K562 (cell line): ENCODE measurements around the gene SLX9. TPM values are rescaled to one million over a fixed set of nuclear protein-coding genes. Genes with fewer than 3 reads are reported as not detected.

Source experiments
- ATAC-seq: fragments of 200-7000 bp; cut with Tn5 transposase; 3 replicates; pipeline ENCODE4 v1.9.1; 2020; ENCODE audit warnings: moderate library complexity
- BruUV-seq: library from RNA; stranded (reverse); fragments of 400-500 nt; replicated peaks from 2 replicates; lab custom pipeline; 2021; lab: Mats Ljungman, UMichigan
- CTCF ChIA-PET: fragments of 300-600 bp; formaldehyde crosslinking; extraction: SDS; loops from one replicate; lab custom pipeline; 2021; ENCODE audit warnings: low intra/inter-chr PET ratio; lab: Yijun Ruan, JAX
- POLR2A ChIA-PET: fragments of 300-600, 350-650 bp; sonication (Branson Sonifier 250); formaldehyde crosslinking; extraction: SDS; loops from one replicate; lab custom pipeline; 2021; ENCODE audit warnings: antibody characterized with exemption, inconsistent platforms; lab: Yijun Ruan, JAX
- DNase-seq, 4 experiments: peaks; one replicate each; pipeline versions ENCODE4 v3.0.0 to v3.0.0-alpha.2; 2011 to 2018; ENCODE audit warnings: low spot score in 3 of 4, mixed read lengths in 3 of 4; ENCODE audit errors: extremely low read depth in 1 of 4
- FAIRE-seq: peaks from 2 replicates; lab custom pipeline; 2011; peaks lifted over from hg19 to GRCh38; lab: Jason Lieb, UNC
- H2AFZ ChIP-seq: 2 replicates; pipeline ENCODE4 v1.6.0; 2011; ENCODE audit warnings: low read depth, low read length, control low read depth, inconsistent platforms
- H3K27ac ChIP-seq: fragments of 200-600 bp; 3 replicates; pipeline ENCODE4 v1.8.0; 2011; ENCODE audit warnings: low read depth, mild to moderate bottlenecking, control low read depth, inconsistent platforms, low read length, moderate library complexity, mixed read lengths; ENCODE audit errors: extremely low read depth
- H3K27me3 ChIP-seq, 2 experiments: fragments of 300-600 bp in 1 of 2; 2 replicates in 1 of 2; 3 replicates in 1 of 2; pipeline versions ENCODE4 v1.6.0 to v1.8.0; 2011; ENCODE audit warnings: inconsistent platforms in 2 of 2, low read length in 2 of 2, mild to moderate bottlenecking in 1 of 2, mixed read lengths in 1 of 2, moderate library complexity in 1 of 2; ENCODE audit not compliant: control insufficient read depth in 2 of 2, insufficient read depth in 2 of 2
- H3K36me3 ChIP-seq: fragments of 300-600 bp; 3 replicates; pipeline ENCODE4 v1.8.0; 2011; ENCODE audit warnings: mild to moderate bottlenecking, low read length, inconsistent platforms; ENCODE audit not compliant: control insufficient read depth, insufficient read depth
- H3K4me1 ChIP-seq, 2 experiments: fragments of 200-600 bp in 1 of 2; replicated peaks in 1 of 2; 2 replicates in 1 of 2; 3 replicates in 1 of 2; pipeline versions ENCODE4 v1.5.1 to v1.8.0; 2011; ENCODE audit warnings: inconsistent platforms in 2 of 2, low read length in 2 of 2, mild to moderate bottlenecking in 1 of 2, mixed read lengths in 1 of 2, moderate library complexity in 1 of 2; ENCODE audit not compliant: control insufficient read depth in 2 of 2, insufficient read depth in 2 of 2
- H3K4me2 ChIP-seq: 2 replicates; pipeline ENCODE4 v1.6.1; 2011; ENCODE audit warnings: low read length, control low read depth, inconsistent platforms, mixed read lengths; ENCODE audit not compliant: insufficient read depth
- H3K4me3 ChIP-seq: fragments of 200-600 bp; sonication (generic), shearing (Covaris generic); 2 replicates; pipeline ENCODE4 v1.5.1; 2016; ENCODE audit warnings: control low read depth, inconsistent platforms
- H3K79me2 ChIP-seq: fragments of 200-600 bp; 3 replicates; pipeline ENCODE4 v1.8.0; 2011; ENCODE audit warnings: low read length, inconsistent platforms; ENCODE audit not compliant: control insufficient read depth, insufficient read depth
- H3K9ac ChIP-seq, 2 experiments: 2 replicates each; pipeline versions ENCODE4 v1.6.0 to v1.6.1; 2011; ENCODE audit warnings: low read depth in 2 of 2, low read length in 2 of 2, control low read depth in 1 of 2, inconsistent platforms in 1 of 2, mild to moderate bottlenecking in 1 of 2, mixed read lengths in 1 of 2; ENCODE audit not compliant: insufficient read depth in 1 of 2
- H3K9me1 ChIP-seq: one replicate; pipeline ENCODE4 v1.6.0; 2011; ENCODE audit warnings: inconsistent platforms, mild to moderate bottlenecking, low read length, moderate library complexity; ENCODE audit not compliant: control insufficient read depth, insufficient read depth
- H3K9me3 ChIP-seq: replicated peaks from 2 replicates; pipeline ENCODE4 v1.5.1; 2011; ENCODE audit warnings: low read depth, low read length, inconsistent platforms; ENCODE audit not compliant: control insufficient read depth, insufficient read depth
- H4K20me1 ChIP-seq: replicated peaks from 2 replicates; pipeline ENCODE4 v1.6.1; 2011; ENCODE audit warnings: low read length, inconsistent platforms, mixed read lengths; ENCODE audit not compliant: control insufficient read depth, insufficient read depth
- ARID4B ChIP-seq: sonication (generic); formaldehyde crosslinking; IDR thresholded peaks from 2 replicates; pipeline ENCODE4 v1.8.0; 2022; ENCODE audit warnings: mild to moderate bottlenecking, missing genetic modification reagents
- BRD9 ChIP-seq: fragments of 450-650 bp; IDR thresholded peaks from 2 replicates; pipeline ENCODE4 v1.6.1; 2018; ENCODE audit warnings: low read depth; ENCODE audit not compliant: partially characterized antibody
- EHMT2 ChIP-seq: fragments of 450-650 bp; IDR thresholded peaks from 2 replicates; pipeline ENCODE4 v1.6.1; 2018; ENCODE audit warnings: antibody characterized with exemption
- HMBOX1 ChIP-seq: sonication (generic); IDR thresholded peaks from 2 replicates; pipeline ENCODE4 v1.6.1; 2016
- HMG20B ChIP-seq: fragments of 250-450 bp; sonication (Bioruptor Pico); IDR thresholded peaks from 2 replicates; pipeline ENCODE4 v1.5.0; 2021; ENCODE audit warnings: mild to moderate bottlenecking
- KDM1A ChIP-seq, 2 experiments: fragments of 450-650 bp; IDR thresholded peaks; 2 replicates each; pipeline ENCODE4 v1.6.1; 2016; ENCODE audit warnings: mild to moderate bottlenecking in 2 of 2
- MCM3 ChIP-seq: fragments of 450-650 bp; IDR thresholded peaks from 2 replicates; pipeline ENCODE4 v1.6.1; 2016
- POU5F1 ChIP-seq: fragments of 150-350 bp; IDR thresholded peaks from 2 replicates; pipeline ENCODE4 v1.6.1; 2014; ENCODE audit warnings: borderline replicate concordance, low read length, low read depth, mild to moderate bottlenecking; ENCODE audit not compliant: partially characterized antibody
- TRIM25 ChIP-seq: fragments of 450-650 bp; IDR thresholded peaks from 2 replicates; pipeline ENCODE4 v1.7.0; 2016; ENCODE audit warnings: borderline replicate concordance
- ZBTB34 ChIP-seq: fragments of 250-450 bp; sonication (Bioruptor Pico); IDR thresholded peaks from 2 replicates; pipeline ENCODE4 v1.8.0; 2021; ENCODE audit warnings: mild to moderate bottlenecking, moderate library complexity
- ZZZ3 ChIP-seq: fragments of 450-650 bp; IDR thresholded peaks from 2 replicates; pipeline ENCODE4 v1.6.1; 2016; ENCODE audit warnings: antibody characterized with exemption, mild to moderate bottlenecking, moderate library complexity
- WGBS: fragments of 100-300 bp; shearing (Covaris generic); methylation state at CpG from one replicate; pipeline ENCODE4 v1.1.6; 2016; ENCODE audit warnings: low coverage, mixed read lengths; ENCODE audit not compliant: insufficient coverage; ENCODE audit errors: missing lambda C conversion rate; 5-methylcytosine and 5-hydroxymethylcytosine counted together
- in situ Hi-C: fragments of 300-500 bp; cut with MboI; formaldehyde crosslinking; loops from 4 replicates; pipeline ENCODE4 v1.15.0; 2018; ENCODE audit warnings: inconsistent platforms, mixed read lengths
- intact Hi-C: fragments of 100-400 bp; cut with micrococcal nuclease; formaldehyde crosslinking; loops from 2 replicates; pipeline ENCODE4 v1.14.2; 2022
- polyA plus RNA-seq, 8 experiments: library from polyadenylated mRNA; depleted of rRNA in 4 of 8; stranded (reverse) in 5 of 8; unstranded in 3 of 8; fragments of >200 nt; fragmentation: Nextera tagmentation in 2 of 8; fragmentation: Illumina TruSeq in 1 of 8; extraction: Ambion mirVana in 2 of 8; extraction: Trizol in 1 of 8; gene quantifications; 2 replicates each; pipeline versions ENCODE4 v1.2.1 to v1.2.3, GENCODE V29; 2011 to 2014; ENCODE audit warnings: inconsistent platforms in 1 of 8, missing spikeins in 1 of 8
- total RNA-seq, 7 experiments: library from RNA; depleted of rRNA in 6 of 7; stranded (reverse); fragments of >200 nt in 6 of 7; fragmentation: Illumina TruSeq in 2 of 7; extraction: Trizol in 2 of 7; gene quantifications; 2 replicates each; pipeline versions ENCODE4 v1.2.1 to v1.2.3, GENCODE V29; 2011 to 2021; ENCODE audit warnings: low replicate concordance in 1 of 7

Gene SLX9
- total and polyA plus RNA-seq, 9 of the 15 experiments (the other 6 are each of a cell fraction or from before 2014, with no cell fraction given) = 1.2 to 75.5 (median 16.5) TPM

GRCh38 chr21:44929242-44929798 lies 10.5 kb upstream of the SLX9 start (continued):
- TF ChIP-seq HMBOX1 (no peak), EHMT2 (no peak)

- Histone ChIP-seq H3K9ac (no peak overlapping the region), H3K4me2 (no peak overlapping the region)
- intact Hi-C loops = loop anchor here (10.0 kb wide), 1 partner anchor 415 kb away; no protein-coding TSS in a partner anchor
- TF ChIP-seq ZBTB34 (CRISPR knock-in tag) (no peak), POU5F1 (no peak), MCM3 (no peak), HMG20B (CRISPR knock-in tag) (no peak), TRIM25 (no peak), ARID4B (CRISPR knock-in tag) (no peak), ZZZ3 (no peak), BRD9 (no peak), KDM1A (IDR thresholded peaks at IDR 0.05) (no peak)
Measured at GRCh38 chr21:44929799-44930542, 9.9 kb upstream of the SLX9 start.

More at GRCh38 chr21:44929799-44930542, 9.9 kb upstream of the SLX9 start:
- no peaks in the 10 kb centered on the region for H4K20me1 ChIP-seq
- H3K36me3 ChIP-seq = no peaks in the 10 kb centered on the region
- no peaks in the 10 kb centered on the region for H3K79me2 ChIP-seq
- no peak overlapping the region for H3K27ac ChIP-seq
- FAIRE-seq = no peak
- no peaks in the 10 kb centered on the region for H3K9me3 ChIP-seq
- 20% methylated on average over 8 of the region's 9 CpGs for WGBS
- H3K4me1 ChIP-seq = peaks cover 8 to 40% of the 10 kb centered on the region in 2 experiments; a peak in 4 of 5 replicates
- H3K4me3 ChIP-seq = no peak overlapping the region
- CTCF ChIA-PET = no interaction called here
- no TSS peak for BruUV-seq
- H3K9me1 ChIP-seq = peaks cover 3% of the 10 kb centered on the region
- no peak for DNase-seq
- POLR2A ChIA-PET = interaction anchor here (0.8 to 1.2 kb wide), 2 partner anchors 11 to 121 kb away, joined by 4 to 7 read pairs; no protein-coding TSS in a partner anchor
- peaks cover 17 to 46% of the 10 kb centered on the region in 2 experiments for H3K27me3 ChIP-seq
- H2AFZ ChIP-seq = no peak overlapping the region
- no peak for ATAC-seq
- in situ Hi-C loops = loop anchor here (10.0 kb wide), 1 partner anchor 425 kb away; no protein-coding TSS in a partner anchor
